ENCODE measurements around the gene TMCO6.

DNA sequence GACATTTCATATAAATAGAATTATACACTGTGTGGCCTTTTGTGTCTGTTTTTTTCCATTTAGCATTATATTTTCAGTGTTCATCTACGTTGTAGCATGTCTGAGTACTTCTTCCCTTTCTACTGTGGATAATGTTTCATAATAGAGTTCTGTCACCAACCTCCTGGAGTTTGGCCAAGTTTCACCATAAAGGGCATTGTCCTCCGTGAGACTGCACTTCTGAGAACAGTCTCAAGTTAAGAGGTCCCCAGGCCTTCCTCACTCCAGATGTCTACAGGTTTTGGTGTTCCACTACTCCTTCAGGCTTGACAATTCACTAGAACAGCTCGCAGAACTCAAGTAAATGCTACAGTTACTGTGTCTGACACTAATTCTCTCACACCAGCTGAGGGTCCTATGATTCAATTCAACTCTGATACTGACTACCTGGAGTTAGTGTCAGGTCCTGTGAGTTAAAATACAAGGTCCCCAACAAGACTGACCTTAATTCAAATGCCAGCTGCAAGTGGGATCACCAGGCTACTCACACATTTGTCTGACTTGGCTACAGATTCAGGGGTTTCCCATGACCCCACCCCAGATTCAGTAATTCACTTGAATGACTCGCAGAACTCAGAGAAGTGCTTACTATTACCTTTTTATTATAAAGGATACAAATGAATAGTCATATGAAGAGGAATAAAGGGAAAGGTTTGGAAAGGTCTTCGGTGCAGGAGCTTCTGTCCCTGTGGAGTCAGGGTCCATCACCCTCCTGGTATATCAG is 43.5 kb upstream of the TMCO6 start:
- TF ChIP-seq, protein P1, sequence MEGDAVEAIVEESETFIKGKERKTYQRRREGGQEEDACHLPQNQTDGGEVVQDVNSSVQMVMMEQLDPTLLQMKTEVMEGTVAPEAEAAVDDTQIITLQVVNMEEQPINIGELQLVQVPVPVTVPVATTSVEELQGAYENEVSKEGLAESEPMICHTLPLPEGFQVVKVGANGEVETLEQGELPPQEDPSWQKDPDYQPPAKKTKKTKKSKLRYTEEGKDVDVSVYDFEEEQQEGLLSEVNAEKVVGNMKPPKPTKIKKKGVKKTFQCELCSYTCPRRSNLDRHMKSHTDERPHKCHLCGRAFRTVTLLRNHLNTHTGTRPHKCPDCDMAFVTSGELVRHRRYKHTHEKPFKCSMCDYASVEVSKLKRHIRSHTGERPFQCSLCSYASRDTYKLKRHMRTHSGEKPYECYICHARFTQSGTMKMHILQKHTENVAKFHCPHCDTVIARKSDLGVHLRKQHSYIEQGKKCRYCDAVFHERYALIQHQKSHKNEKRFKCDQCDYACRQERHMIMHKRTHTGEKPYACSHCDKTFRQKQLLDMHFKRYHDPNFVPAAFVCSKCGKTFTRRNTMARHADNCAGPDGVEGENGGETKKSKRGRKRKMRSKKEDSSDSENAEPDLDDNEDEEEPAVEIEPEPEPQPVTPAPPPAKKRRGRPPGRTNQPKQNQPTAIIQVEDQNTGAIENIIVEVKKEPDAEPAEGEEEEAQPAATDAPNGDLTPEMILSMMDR (IDR thresholded peaks at IDR 0.05) = no peak
- TF ChIP-seq POLR2A (IDR thresholded peaks at IDR 0.05) = no peak

All from lower leg skin (tissue), 3 donors.